Thymus (tissue), 11 donors: ENCODE data around the gene BOC. TPM values are rescaled to one million over a fixed set of nuclear protein-coding genes. Genes with fewer than 3 reads are reported as not detected.
A peak's percentile ranks its signal among the peaks of the same experiment; 100 is the strongest.

Experiments
- DNase-seq, 9 donors: peaks; one replicate each; pipeline ENCODE4 v3.0.0-alpha.2; 2013; ENCODE audit warnings: low spot score in 9 of 9, low read depth in 6 of 9, missing footprints in 1 of 9
- H3K27ac ChIP-seq, 2 donors: one replicate each; pipeline ENCODE4 v1.5.1; 2013; ENCODE audit warnings: control low read depth in 1 of 2, low read depth in 1 of 2, low read length in 1 of 2, mild to moderate bottlenecking in 1 of 2, moderate library complexity in 1 of 2
- H3K27me3 ChIP-seq, 2 donors: one replicate each; pipeline ENCODE4 v1.5.1; 2013; ENCODE audit warnings: low read length in 1 of 2; ENCODE audit not compliant: control insufficient read depth in 2 of 2, insufficient read depth in 1 of 2
- H3K36me3 ChIP-seq, 2 donors: one replicate each; pipeline ENCODE4 v1.5.1; 2013; ENCODE audit warnings: low read length in 1 of 2, mild to moderate bottlenecking in 1 of 2, moderate library complexity in 1 of 2; ENCODE audit not compliant: control insufficient read depth in 2 of 2, insufficient read depth in 2 of 2
- H3K4me1 ChIP-seq, 2 donors: one replicate each; pipeline ENCODE4 v1.5.1; 2013; ENCODE audit warnings: low read length in 2 of 2; ENCODE audit not compliant: control insufficient read depth in 2 of 2, insufficient read depth in 2 of 2
- H3K4me3 ChIP-seq, 2 donors: one replicate each; pipeline ENCODE4 v1.5.1; 2013; ENCODE audit warnings: low read length in 2 of 2, control low read depth in 1 of 2, mild to moderate bottlenecking in 1 of 2
- H3K9me3 ChIP-seq, 2 donors: one replicate each; pipeline ENCODE4 v1.5.1; 2013; ENCODE audit warnings: low read length in 1 of 2, mild to moderate bottlenecking in 1 of 2; ENCODE audit not compliant: control insufficient read depth in 2 of 2, insufficient read depth in 1 of 2
- WGBS: extraction: QIAGEN DNeasy Blood & Tissue Kit; methylation state at CpG from one replicate; pipeline ENCODE4 v1.1.7; 2013; 5-methylcytosine and 5-hydroxymethylcytosine counted together
- polyA plus RNA-seq: library from polyadenylated mRNA; stranded (reverse); fragments of 200-250 nt; gene quantifications from one replicate; pipeline ENCODE4 v1.2.3, GENCODE V29; 2013
- total RNA-seq: library from RNA; stranded (reverse); fragments of 120-200 nt; gene quantifications from one replicate; pipeline ENCODE4 v1.2.4, GENCODE V29; 2013
- donor health status: healthy.

Gene BOC
- total and polyA plus RNA-seq, 2 donors, result 5.5 to 5.7 TPM

DNA sequence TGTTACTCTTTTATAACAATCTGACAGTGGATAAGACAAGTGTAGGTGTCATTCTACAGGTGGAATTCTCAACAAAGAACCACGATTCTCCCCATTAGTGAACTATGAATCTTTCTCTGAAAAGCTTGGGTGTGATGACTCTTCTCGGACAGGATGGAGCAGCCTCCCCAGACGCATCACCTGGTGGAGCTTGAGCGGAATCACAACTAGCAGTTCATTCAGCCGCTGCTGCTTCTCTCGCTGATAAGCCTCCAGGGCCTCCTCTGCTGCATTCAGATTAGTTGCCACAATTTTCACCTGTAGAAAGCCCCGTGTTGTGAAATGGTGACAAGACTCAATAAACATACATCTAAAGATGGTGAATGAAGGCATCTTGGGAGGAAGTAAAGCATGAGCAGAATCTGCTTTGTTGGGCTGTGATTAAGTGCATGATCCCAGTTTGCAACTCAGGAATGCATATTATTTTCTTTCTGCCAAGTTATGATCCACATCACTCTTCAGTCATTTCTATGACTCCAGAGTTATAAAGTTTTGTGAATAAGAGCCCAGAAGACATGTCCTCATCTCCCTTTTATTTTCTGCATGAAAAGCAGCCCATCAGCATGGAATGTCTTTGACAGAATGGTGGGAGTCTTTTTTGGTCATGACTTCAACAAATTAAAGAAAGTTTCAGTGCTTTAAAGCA is 93.6 kb downstream of the BOC start:
- no peak overlapping the region for H3K27ac ChIP-seq
- no peak overlapping the region for H3K4me3 ChIP-seq
- WGBS, result 95% methylated on average over 7 of the region's 7 CpGs
- no peak for DNase-seq
- H3K9me3 ChIP-seq, result no peaks in the 10 kb centered on the region
- H3K36me3 ChIP-seq, result no peaks in the 10 kb centered on the region
- no peaks in the 10 kb centered on the region for H3K4me1 ChIP-seq
- no peaks in the 10 kb centered on the region for H3K27me3 ChIP-seq

DNA sequence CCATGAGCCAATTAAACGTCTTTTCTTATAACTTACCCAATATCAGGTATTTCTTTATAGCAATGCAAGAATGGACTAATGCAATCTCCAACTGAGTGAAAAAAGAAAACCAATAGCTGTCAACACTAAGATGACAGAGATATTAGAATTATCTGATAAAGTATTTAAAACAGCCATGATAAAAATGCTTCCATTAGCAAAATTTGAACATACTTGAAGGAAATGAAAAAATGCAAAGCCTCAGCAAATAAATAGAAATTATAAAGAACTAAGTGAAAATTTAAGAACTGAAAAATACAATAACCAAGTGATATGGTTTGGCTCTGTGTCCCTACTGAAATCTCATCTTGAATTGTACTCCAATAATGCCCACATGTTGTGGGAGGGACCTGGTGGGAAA is 99.6 kb downstream of the BOC start:
- H3K27me3 ChIP-seq, result no peaks in the 10 kb centered on the region
- H3K36me3 ChIP-seq, result no peaks in the 10 kb centered on the region
- 96% methylated on average over 1 of the region's 1 CpG for WGBS
- no peak for DNase-seq
- no peaks in the 10 kb centered on the region for H3K4me1 ChIP-seq
- H3K27ac ChIP-seq, result no peak overlapping the region
- no peaks in the 10 kb centered on the region for H3K9me3 ChIP-seq
- no peak overlapping the region for H3K4me3 ChIP-seq

DNA sequence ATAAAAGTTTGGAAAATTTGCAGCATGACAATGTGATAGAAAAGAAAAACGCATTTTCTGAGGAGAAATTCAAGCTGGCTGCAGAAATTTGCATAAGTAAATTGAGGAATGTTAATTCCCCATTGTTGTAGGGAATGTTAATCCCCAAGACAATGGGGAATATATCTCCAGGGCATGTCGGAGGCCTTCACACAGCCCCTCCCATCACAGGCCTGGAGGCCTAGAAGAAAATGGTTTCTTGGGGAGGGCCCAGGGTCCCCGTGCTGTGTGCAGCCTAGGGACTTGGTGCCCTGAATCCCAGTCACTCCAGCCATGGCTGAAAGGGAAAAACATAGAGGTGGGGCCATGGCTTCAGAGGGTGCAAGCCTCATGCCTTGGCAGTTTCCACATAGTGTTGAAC is 101.1 kb downstream of the BOC start:
- H3K27ac ChIP-seq, result no peak overlapping the region

DNA sequence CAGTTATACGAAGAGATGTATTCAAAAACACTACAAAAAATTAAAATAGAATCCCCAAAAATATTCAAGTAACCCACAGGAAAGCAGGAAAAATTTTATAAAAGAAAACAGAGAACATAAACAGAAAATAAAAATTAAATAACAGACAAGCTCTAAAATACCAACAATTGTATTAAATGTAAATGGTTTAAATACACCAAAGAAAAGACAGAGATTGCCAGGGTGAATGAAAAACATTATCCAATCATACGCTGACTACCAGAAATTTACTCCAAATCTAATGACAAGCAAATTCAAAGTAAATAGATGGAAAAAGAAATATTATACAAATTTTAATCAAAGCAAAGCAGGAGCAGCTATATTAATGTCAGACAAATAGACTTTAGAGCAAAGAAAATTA is 103.6 kb downstream of the BOC start:
- H3K36me3 ChIP-seq, result peaks cover 0 to 3% of the 10 kb centered on the region in 2 donors
- no peaks in the 10 kb centered on the region for H3K4me1 ChIP-seq
- no peak overlapping the region for H3K4me3 ChIP-seq
- 97% methylated on average over 2 of the region's 2 CpGs for WGBS
- H3K27me3 ChIP-seq, result no peaks in the 10 kb centered on the region
- H3K27ac ChIP-seq, result no peak overlapping the region
- H3K9me3 ChIP-seq, result no peaks in the 10 kb centered on the region
- DNase-seq, result no peak

More for the DNA sequence above, 101.1 kb downstream of the BOC start:
- 98% methylated on average over 3 of the region's 3 CpGs for WGBS
- Histone ChIP-seq H3K9me3 (no peaks in the 10 kb centered on the region), H3K4me3 (no peak overlapping the region), H3K36me3 (peaks cover 0 to 3% of the 10 kb centered on the region in 2 donors), H3K27me3 (no peaks in the 10 kb centered on the region), H3K4me1 (no peaks in the 10 kb centered on the region)
- no peak for DNase-seq

DNA sequence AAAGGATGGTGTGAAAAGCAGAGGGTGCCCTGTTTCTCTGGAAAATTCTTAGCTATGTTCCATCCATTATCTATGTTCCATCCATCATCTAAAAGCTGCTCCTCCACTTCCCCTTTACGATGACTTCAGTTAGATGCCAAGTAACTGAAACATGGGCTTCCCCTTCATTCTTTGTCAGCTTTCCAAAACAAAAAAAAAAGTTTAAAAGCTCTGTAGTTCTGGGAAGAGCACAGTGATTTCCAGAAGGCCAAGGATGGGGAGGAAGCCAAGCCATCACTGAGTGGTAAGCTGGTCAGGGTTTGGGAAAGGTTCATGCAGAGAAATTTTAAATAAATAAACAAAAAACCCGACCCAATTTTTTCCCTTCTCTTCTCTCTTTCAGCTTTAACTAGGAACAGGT is 118.4 kb downstream of the BOC start:
- Histone ChIP-seq H3K27me3 (no peaks in the 10 kb centered on the region), H3K27ac (no peak overlapping the region), H3K4me1 (no peaks in the 10 kb centered on the region), H3K36me3 (no peaks in the 10 kb centered on the region), H3K4me3 (no peak overlapping the region), H3K9me3 (no peaks in the 10 kb centered on the region)
- 82% methylated on average over 2 of the region's 2 CpGs for WGBS
- DNase-seq, result peak in 1 of 9 donors; percentile 5

DNA sequence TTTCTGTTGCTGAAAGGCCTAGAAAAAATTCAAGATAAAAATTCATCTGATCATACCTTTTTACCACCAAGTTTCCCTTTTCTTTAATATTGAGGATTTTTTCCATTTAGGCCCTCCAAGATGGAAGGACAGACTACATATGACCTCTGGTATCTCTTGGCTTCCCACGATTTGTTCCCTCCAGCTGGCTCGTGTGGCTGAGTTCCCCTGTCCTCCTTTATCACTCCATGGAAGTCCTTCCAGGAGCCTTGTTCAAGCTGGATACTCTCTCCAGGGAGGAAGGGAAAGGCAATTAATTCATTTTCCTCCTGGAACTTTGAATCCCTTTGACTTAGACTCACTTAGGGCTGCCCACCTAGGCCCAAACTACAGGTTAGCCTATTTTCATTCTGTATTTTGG is 119.4 kb downstream of the BOC start:
- Histone ChIP-seq H3K4me3 (no peak overlapping the region), H3K27ac (no peak overlapping the region), H3K9me3 (no peaks in the 10 kb centered on the region), H3K36me3 (no peaks in the 10 kb centered on the region), H3K4me1 (no peaks in the 10 kb centered on the region), H3K27me3 (no peaks in the 10 kb centered on the region)
- DNase-seq, result no peak
- 97% methylated on average over 2 of the region's 2 CpGs for WGBS

DNA sequence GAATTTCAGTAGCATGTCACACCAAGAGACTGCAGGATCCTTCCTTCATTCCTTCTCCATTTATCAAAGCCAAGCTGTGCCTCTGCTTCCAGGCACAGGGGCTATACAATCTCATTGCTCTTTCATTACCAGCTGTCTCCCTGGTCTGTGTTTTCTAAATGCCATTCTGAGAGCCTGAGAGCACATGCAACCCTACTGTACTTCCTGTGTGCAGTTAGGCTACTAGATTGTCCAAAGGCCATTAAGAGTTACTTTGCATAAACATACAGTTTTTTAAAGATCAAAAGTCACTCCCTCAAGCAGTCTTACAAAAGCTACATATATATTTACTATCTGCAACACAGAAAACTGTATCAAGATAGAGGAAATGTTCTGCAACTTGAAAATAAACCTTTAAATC is 119.8 kb downstream of the BOC start:
- no peak for DNase-seq
- Histone ChIP-seq H3K27ac (no peak overlapping the region), H3K4me3 (no peak overlapping the region), H3K27me3 (no peaks in the 10 kb centered on the region), H3K9me3 (no peaks in the 10 kb centered on the region), H3K36me3 (no peaks in the 10 kb centered on the region), H3K4me1 (no peaks in the 10 kb centered on the region)

Other genes with a start within 250 kb of the BOC start
- 7.8 TPM for gene CD200R1, start 236.5 kb upstream of the BOC start, total RNA-seq
- 2.5 TPM for gene CD200R1, start 236.5 kb upstream of the BOC start, polyA plus RNA-seq
- 28.3 TPM for gene GTPBP8, start 220.6 kb upstream of the BOC start, total RNA-seq
- gene GTPBP8, start 220.6 kb upstream of the BOC start, polyA plus RNA-seq, result 13.2 TPM
- gene CFAP44, start 229.9 kb downstream of the BOC start, total RNA-seq, result 5.4 TPM
- 16.5 TPM for gene CFAP44, start 229.9 kb downstream of the BOC start, polyA plus RNA-seq